SKM-1 (cell line): ENCODE results near the gene CPTP.
A peak's percentile ranks its signal among the peaks of the same experiment; 100 is the strongest.

Experiments
- DNase-seq: peaks from one replicate; lab custom pipeline; 2025; ENCODE audit not compliant: unreplicated experiment; lab: John Stamatoyannopoulos, UW

Gene CPTP

DNA sequence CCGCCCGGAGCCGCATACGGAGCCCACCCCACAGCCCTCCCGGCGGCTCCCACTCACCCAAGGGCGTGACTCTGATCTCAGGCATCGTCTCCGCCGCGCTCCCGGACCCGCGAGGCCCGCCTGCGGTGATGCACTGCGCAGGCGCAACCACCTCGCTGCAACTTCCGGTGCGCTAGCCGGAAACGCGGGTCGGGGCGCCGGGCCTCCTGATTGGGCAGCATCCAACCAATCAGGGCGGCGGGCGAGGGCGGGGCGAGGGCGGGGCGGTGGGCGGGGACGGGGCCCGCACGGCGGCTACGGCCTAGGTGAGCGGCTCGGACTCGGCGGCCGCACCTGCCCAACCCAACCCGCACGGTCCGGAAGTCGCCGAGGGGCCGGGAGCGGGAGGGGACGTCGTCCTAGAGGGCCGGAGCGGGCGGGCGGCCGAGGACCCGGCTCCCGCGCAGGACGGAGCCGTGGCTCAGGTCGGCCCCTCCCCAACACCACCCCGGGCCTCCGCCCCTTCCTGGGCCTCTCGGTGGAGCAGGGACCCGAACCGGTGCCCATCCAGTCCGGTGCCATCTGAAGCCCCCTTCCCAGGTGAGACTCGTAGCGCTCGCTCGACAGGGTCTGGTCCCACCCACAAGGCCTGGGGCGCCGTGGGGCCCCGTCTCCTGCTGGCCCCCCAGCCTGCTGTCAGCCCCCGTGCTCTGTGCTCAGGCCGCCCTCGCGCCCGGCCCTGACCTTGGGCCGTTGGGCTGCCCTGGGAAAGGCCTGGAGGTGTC, at the start of gene CPTP, which contains the start of gene INTS11:
CPTP (plus strand) TSS at position 279 of the 764 bp plus-strand sequence. CDS start 2,109 bp downstream, outside the sequence.
INTS11 (minus strand) TSS at position 137 of the 764 bp plus-strand sequence; CDS start at position 85, 52 bp downstream.
- peak; percentile 64 for DNase-seq

GRCh38 chr1:1274931-1275431, 49.6 kb upstream of the CPTP start:
- no peak for DNase-seq

GRCh38 chr1:1275836-1276235, 48.8 kb upstream of the CPTP start:
- DNase-seq, result no peak

DNA sequence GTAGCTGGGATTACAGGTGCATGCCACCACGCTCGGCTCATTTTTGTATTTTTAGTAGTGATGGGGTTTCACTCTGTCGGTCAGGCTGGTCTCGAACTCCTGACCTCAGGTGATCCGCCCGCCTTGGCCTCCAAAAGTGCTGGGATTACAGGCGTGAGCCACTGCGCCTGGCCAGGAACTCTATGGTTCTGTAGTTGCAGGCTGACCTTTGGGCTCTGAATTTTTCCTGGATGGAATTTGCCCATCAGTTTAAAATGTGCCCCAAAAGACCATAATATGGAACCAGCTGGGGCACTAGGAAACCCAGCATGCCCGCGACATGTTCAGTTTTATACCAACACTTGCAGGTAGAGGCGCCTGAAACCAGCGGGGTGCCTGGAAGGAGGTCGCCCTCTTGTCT, 46.0 kb upstream of the CPTP start:
- DNase-seq, result no peak

DNA sequence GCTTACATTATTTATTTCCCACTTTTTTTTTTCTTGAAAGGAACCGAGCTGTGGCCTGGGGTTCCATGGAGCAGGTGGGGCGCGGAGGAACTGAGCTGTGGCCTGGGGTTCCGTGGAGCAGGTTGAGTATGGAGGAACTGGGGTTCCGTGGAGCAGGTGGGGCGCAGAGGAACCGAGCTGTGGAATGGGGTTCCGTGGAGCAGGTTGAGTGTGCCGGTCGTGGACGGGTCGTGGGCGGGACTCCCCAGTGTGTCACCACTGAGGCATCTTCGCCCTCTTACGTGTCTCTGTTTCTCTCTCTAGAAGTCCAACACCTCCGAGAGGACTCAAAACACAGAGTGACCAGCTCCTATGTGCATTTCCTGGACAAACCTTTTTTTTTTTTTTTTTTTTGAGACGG, 45.6 kb upstream of the CPTP start:
- no peak for DNase-seq

DNA sequence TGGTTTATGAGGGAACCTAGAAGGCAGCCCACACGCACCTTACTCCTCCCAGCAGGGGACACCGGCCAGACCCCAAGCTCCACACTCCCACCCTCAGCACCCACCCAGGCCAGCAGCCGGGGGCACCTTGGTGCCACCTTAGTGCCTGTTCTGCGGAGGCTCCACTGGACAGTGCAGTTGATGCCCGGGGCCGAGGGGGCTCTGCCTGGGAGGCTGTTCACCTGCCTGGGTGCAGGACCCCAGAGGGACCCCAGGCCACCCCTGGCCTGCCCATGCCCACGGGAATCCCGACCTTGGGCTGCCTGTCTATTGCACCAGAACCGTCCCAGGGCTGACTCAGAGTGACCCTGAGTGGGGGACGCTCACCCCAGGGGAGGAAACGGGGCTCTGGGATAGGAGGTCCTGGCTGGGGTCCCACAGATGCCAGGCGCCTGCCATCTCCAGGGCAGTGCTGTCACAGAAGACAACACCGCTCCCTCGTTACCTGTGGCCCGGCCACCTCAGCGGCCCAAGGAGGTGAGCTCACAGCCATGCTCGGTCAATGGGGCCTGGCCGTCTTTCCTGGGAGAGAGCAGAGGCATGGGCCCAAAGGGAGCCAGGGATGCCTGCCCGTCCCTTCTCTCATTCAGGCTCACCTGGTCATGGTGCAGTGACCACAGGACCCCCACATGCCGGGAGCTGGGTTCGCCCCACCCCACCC, 43.7 kb upstream of the CPTP start:
- no peak for DNase-seq

- no peak for DNase-seq
These were observed 42.9 kb upstream of the CPTP start for GRCh38 chr1:1281533-1282321.

- no peak for DNase-seq
These were observed 41.6 kb upstream of the CPTP start for GRCh38 chr1:1282998-1283397.

GRCh38 chr1:1283821-1284220, 40.8 kb upstream of the CPTP start:
- no peak for DNase-seq

DNA sequence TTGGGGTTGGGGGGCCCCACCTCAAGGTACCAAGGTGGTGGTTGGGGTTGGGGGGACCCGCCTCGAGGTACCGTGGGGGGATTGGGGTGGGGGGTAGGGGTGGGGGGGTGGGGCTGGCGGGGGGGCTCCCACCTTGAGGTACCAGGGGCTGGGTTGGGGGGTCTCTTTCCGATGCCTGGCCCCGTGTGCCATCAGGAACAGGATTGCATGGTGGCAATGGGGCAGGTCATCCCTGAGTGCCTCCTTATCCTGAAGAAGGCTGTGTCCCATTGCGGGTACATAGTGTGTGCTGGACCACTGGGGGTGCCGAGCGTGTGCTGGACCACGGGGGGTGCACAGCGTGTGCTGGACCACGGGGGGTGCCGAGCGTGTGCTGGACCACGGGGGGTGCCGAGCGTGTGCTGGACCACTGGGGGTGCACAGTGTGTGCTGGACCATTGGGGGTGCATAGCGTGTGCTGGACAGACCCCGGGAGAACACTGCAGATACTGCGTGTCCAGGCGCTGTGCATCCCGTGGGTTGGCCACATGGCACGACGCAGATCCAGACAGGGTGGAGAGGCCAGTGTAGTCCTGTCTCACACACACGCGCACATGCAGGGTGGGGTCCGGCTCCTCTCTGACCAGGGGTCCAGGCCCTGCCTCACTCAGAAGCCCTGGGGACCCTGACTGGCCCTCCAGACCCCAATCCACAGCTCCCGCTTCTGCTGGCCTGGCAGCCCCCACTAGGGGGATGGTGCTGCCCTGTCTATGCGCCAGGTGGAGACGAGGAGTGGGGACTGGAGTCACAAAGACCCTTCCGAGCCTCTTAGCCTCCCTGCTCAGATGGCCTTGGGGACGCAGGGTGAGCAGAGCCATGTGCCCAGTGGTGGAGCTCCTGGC, 40.1 kb upstream of the CPTP start:
- DNase-seq, result no peak

- no peak for DNase-seq
These were observed 39.5 kb upstream of the CPTP start for GRCh38 chr1:1285102-1285571.

- DNase-seq, result no peak
These were observed 38.8 kb upstream of the CPTP start for GRCh38 chr1:1285611-1286311.

DNA sequence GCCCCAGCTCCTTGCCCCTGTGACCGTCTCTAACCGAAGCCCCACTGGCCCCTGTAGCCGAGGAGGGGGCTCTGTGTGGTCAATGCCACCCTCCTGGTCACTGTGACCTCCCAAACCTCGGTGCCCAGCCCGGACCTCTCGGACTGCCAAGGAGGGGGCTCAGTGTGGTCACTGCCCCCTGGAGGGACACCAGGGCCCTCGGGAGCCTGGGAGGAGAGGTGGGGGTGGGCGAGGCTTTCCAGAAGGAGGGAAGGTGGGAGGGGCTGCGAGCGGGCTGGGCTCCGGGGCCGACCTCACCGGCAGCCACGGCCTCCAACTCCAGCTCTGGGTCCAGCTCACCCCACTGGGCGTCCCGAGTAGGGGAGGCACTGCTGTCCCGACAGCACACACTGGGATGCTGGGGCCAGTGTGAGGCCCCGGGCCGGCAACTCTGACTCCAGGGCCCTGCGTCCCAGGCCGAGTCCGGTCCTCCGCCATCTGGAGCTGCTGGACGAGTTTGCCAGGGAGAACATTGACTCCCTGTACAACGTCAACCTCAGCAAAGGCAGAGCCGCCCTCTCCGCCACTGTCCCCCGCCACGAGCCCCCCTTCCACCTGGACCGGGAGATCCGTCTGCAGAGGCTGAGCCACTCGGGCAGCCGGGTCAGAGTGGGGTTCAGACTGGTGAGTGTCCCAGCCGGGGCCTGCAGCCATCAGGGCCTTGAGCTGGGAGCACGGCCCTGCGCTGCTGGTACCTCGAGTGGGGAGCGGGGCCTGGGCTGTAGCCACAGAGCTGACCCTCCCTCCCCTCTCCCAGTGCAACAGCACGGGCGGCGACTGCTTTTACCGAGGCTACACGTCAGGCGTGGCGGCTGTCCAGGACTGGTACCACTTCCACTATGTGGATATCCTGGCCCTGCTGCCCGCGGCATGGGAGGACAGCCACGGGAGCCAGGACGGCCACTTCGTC, 38.0 kb upstream of the CPTP start:
- no peak for DNase-seq

GRCh38 chr1:1287288-1288110, 37.1 kb upstream of the CPTP start:
- DNase-seq, result no peak

DNA sequence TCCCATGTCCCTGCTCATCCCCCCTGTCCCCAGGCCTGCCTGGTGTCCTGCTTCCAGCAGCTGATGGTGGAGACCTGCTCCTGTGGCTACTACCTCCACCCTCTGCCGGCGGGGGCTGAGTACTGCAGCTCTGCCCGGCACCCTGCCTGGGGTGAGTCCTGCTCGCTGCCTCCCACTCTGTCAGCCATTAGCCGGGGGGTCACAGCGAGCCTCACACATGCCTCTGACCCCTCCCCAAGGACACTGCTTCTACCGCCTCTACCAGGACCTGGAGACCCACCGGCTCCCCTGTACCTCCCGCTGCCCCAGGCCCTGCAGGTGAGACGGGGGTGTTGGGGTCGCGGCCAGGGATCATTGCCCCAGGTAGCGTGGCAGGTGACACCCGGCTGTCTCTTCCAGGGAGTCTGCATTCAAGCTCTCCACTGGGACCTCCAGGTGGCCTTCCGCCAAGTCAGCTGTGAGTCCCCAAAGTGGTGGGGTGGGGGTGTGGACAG, 34.3 kb upstream of the CPTP start:
- no peak for DNase-seq

GRCh38 chr1:1291023-1291528, 33.5 kb upstream of the CPTP start:
- DNase-seq, result no peak
